ENCODE measurements around the gene ACSL1. TPM values are rescaled to one million over a fixed set of nuclear protein-coding genes. Genes with fewer than 3 reads are reported as not detected.

ACSL1 gene
- total RNA-seq, 4 donors from 2014 or later, result 48.5 to 98.8 (median 55.3) TPM

- no peaks in the 10 kb centered on the region for H3K9me3 ChIP-seq
- no peak for TF ChIP-seq POLR2AphosphoS5 (IDR thresholded peaks at IDR 0.05)
- TF ChIP-seq EP300 (IDR thresholded peaks at IDR 0.05), result no peak
- TF ChIP-seq CTCF (IDR thresholded peaks at IDR 0.05), result no peak
- no peak for TF ChIP-seq POLR2A (IDR thresholded peaks at IDR 0.05)
- H3K36me3 ChIP-seq, result no peaks in the 10 kb centered on the region
- H3K4me3 ChIP-seq, result no peak overlapping the region
- H3K27ac ChIP-seq, result peak overlapping the region in 1 of 4 donors; percentile 12
- H3K27me3 ChIP-seq, result peaks cover 15% of the 10 kb centered on the region
- 51 to 53% methylated on average over 4 to 5 of the region's 10 CpGs for WGBS, 2 donors (ENCODE audit: low coverage in 1 of 2)
- no peak for ATAC-seq
- no peaks in the 10 kb centered on the region for H3K4me1 ChIP-seq
Observed at GRCh38 chr4:184850431-184851199, 24.8 kb upstream of the ACSL1 start.

- no peak overlapping the region for H3K4me3 ChIP-seq
- no peaks in the 10 kb centered on the region for H3K36me3 ChIP-seq
- H3K27ac ChIP-seq, result peak overlapping the region in 1 of 4 donors; percentile 12
- ATAC-seq, result no peak
- no peaks in the 10 kb centered on the region for H3K4me1 ChIP-seq
- WGBS, 2 donors (ENCODE audit: low coverage in 1 of 2), result 54 to 57% methylated on average over 2 to 3 of the region's 3 CpGs
- H3K9me3 ChIP-seq, result no peaks in the 10 kb centered on the region
- H3K27me3 ChIP-seq, result peaks cover 15% of the 10 kb centered on the region
- no peak for TF ChIP-seq EP300 (IDR thresholded peaks at IDR 0.05)
- TF ChIP-seq POLR2A (IDR thresholded peaks at IDR 0.05), result no peak
Observed at GRCh38 chr4:184850018-184850417, 24.2 kb upstream of the ACSL1 start.

GRCh38 chr4:184849185-184849584 is 23.4 kb upstream of the ACSL1 start:
- Histone ChIP-seq H3K36me3 (no peaks in the 10 kb centered on the region), H3K4me3 (no peak overlapping the region), H3K4me1 (no peaks in the 10 kb centered on the region), H3K27me3 (peaks cover 15% of the 10 kb centered on the region), H3K9me3 (no peaks in the 10 kb centered on the region), H3K27ac (no peak overlapping the region)
- no peak for ATAC-seq
- TF ChIP-seq CTCF (IDR thresholded peaks at IDR 0.05), result no peak
- WGBS, 2 donors (ENCODE audit: low coverage in 1 of 2), result 57 to 93% methylated on average over 2 of the region's 3 CpGs

GRCh38 chr4:184848510-184848909 is 22.7 kb upstream of the ACSL1 start:
- Histone ChIP-seq H3K4me1 (no peaks in the 10 kb centered on the region), H3K27me3 (peaks cover 15% of the 10 kb centered on the region), H3K36me3 (no peaks in the 10 kb centered on the region), H3K4me3 (no peak overlapping the region), H3K27ac (no peak overlapping the region), H3K9me3 (no peaks in the 10 kb centered on the region)
- TF ChIP-seq POLR2A (IDR thresholded peaks at IDR 0.05) (no peak), EP300 (IDR thresholded peaks at IDR 0.05) (no peak), POLR2AphosphoS5 (IDR thresholded peaks at IDR 0.05) (no peak), CTCF (IDR thresholded peaks at IDR 0.05) (no peak)
- WGBS, 2 donors (ENCODE audit: low coverage in 1 of 2), result 73% methylated on average over 3 of the region's 3 CpGs; no CpG with 5 or more reads in 1 of the 2 donors
- ATAC-seq, result peak; percentile 48

- ATAC-seq, result no peak
- Histone ChIP-seq H3K27me3 (peaks cover 15% of the 10 kb centered on the region), H3K36me3 (no peaks in the 10 kb centered on the region), H3K4me1 (no peaks in the 10 kb centered on the region), H3K4me3 (no peak overlapping the region), H3K27ac (no peak overlapping the region), H3K9me3 (no peaks in the 10 kb centered on the region)
- 73 to 100% methylated on average over 1 to 3 of the region's 3 CpGs for WGBS, 2 donors (ENCODE audit: low coverage in 1 of 2)
- TF ChIP-seq POLR2A (IDR thresholded peaks at IDR 0.05) (no peak), POLR2AphosphoS5 (IDR thresholded peaks at IDR 0.05) (no peak), EP300 (IDR thresholded peaks at IDR 0.05) (no peak), CTCF (IDR thresholded peaks at IDR 0.05) (no peak)
Observed at GRCh38 chr4:184846531-184846930, 20.8 kb upstream of the ACSL1 start.
